ENCODE results near the gene LIN52.

DNA sequence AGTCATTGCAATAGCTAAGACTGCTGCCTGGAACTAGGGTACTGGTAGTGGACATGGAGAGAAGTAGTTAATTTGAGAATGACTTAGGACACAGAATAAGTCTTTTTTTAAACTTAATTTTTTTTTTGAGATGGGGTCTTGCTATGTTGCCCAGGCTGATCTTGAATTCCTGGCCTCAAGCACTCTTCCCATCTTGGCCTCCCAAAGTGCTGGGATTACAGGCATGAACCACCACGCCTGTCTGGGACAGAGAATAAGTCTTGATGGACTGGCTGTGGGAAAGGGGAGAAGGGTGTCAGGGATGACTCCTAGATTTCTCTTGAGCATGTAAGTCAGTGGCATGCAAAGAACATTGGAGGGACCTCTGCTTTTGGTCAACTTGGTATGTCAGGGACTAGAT lies 42.9 kb downstream of the LIN52 start:
- TF ChIP-seq, protein P1, sequence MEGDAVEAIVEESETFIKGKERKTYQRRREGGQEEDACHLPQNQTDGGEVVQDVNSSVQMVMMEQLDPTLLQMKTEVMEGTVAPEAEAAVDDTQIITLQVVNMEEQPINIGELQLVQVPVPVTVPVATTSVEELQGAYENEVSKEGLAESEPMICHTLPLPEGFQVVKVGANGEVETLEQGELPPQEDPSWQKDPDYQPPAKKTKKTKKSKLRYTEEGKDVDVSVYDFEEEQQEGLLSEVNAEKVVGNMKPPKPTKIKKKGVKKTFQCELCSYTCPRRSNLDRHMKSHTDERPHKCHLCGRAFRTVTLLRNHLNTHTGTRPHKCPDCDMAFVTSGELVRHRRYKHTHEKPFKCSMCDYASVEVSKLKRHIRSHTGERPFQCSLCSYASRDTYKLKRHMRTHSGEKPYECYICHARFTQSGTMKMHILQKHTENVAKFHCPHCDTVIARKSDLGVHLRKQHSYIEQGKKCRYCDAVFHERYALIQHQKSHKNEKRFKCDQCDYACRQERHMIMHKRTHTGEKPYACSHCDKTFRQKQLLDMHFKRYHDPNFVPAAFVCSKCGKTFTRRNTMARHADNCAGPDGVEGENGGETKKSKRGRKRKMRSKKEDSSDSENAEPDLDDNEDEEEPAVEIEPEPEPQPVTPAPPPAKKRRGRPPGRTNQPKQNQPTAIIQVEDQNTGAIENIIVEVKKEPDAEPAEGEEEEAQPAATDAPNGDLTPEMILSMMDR (IDR thresholded peaks at IDR 0.05) = no peak
- no peak for TF ChIP-seq POLR2A (IDR thresholded peaks at IDR 0.05)
